Rectal smooth muscle tissue (tissue), 1 donor: ENCODE measurements around the gene NPR3.

Experiments
- H3K27ac ChIP-seq: one replicate; pipeline ENCODE4 v1.7.0; 2013; ENCODE audit warnings: low read depth, low read length, inconsistent platforms
- H3K27me3 ChIP-seq: one replicate; pipeline ENCODE4 v1.7.0; 2013; ENCODE audit warnings: low read length; ENCODE audit not compliant: control insufficient read depth, insufficient read depth
- H3K36me3 ChIP-seq: one replicate; pipeline ENCODE4 v1.7.0; 2013; ENCODE audit warnings: low read length; ENCODE audit not compliant: control insufficient read depth, insufficient read depth
- H3K4me1 ChIP-seq: one replicate; pipeline ENCODE4 v1.7.0; 2013; ENCODE audit warnings: low read length; ENCODE audit not compliant: control insufficient read depth, insufficient read depth
- H3K4me3 ChIP-seq: one replicate; pipeline ENCODE4 v1.7.0; 2013; ENCODE audit warnings: low read length
- H3K9ac ChIP-seq: one replicate; pipeline ENCODE4 v1.7.0; 2013; ENCODE audit warnings: low read length

The NPR3 gene

GRCh38 chr5:32690666-32691065 lies 20.5 kb upstream of the NPR3 start:
- Histone ChIP-seq H3K27me3 (no peaks in the 10 kb centered on the region), H3K9ac (no peak overlapping the region), H3K4me3 (no peak overlapping the region), H3K4me1 (peaks cover 7% of the 10 kb centered on the region), H3K27ac (no peak overlapping the region), H3K36me3 (no peaks in the 10 kb centered on the region)

- Histone ChIP-seq H3K36me3 (no peaks in the 10 kb centered on the region), H3K4me1 (peaks cover 3% of the 10 kb centered on the region), H3K4me3 (no peak overlapping the region), H3K27ac (no peak overlapping the region), H3K27me3 (no peaks in the 10 kb centered on the region), H3K9ac (no peak overlapping the region)
Measured at GRCh38 chr5:32692036-32692746, 18.9 kb upstream of the NPR3 start.

GRCh38 chr5:32703957-32704356 lies 7.2 kb upstream of the NPR3 start:
- H3K9ac ChIP-seq, result no peak overlapping the region
- no peak overlapping the region for H3K27ac ChIP-seq

DNA sequence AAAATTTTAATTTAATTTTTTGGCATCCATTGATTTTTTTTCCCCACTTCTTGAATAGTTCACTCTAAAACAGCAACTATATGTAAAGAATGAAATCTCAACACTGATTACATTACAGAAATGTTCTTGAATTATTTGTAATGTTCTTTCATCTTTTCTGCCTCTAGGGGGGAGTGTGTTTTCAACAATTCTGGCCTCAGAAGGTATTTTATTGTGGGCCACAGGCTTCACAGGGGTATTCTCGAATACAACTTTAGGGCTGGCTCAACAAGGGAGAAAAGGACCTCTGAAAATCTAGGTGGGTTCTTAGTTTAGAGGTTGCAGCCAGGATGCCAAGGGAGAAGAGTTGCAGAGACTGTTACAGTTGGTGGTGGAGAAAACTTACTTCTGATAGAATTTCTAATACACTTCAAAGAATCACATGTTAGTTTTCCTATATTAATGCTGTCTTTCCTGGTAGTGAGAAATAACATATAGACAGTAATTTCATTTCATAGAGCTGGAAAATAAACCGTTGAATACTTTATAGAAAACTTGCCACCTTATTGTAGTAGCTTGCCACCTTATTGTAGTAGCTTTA lies 3.6 kb upstream of the NPR3 start:
- Histone ChIP-seq H3K4me1 (no peaks in the 10 kb centered on the region), H3K4me3 (no peak overlapping the region), H3K27me3 (peaks cover 4% of the 10 kb centered on the region), H3K27ac (no peak overlapping the region), H3K9ac (no peak overlapping the region), H3K36me3 (no peaks in the 10 kb centered on the region)

More at GRCh38 chr5:32703957-32704356, 7.2 kb upstream of the NPR3 start:
- no peak overlapping the region for H3K4me3 ChIP-seq
- no peaks in the 10 kb centered on the region for H3K36me3 ChIP-seq
- H3K4me1 ChIP-seq, result no peaks in the 10 kb centered on the region
- H3K27me3 ChIP-seq, result no peaks in the 10 kb centered on the region

DNA sequence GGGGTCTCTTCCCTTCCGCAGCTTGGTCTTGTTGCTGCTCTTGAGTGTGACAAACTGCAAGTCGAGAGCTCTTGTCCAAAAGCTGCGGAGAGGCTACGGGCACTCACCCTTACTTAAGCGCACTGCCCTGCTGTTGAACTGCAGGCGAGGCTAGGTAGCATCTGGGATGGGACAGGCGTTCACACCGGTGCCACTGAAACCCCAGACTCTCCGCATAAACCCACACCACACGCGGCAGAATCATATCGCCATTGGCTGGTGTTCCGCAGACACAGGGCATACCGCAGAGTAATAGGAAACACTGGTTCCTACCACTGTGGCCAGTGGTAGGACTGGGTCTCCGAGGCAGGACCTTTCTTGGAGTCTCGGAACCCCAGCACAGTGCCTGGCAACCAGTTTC lies 2.2 kb upstream of the NPR3 start:
- Histone ChIP-seq H3K27me3 (peaks cover 4% of the 10 kb centered on the region), H3K27ac (no peak overlapping the region), H3K4me1 (no peaks in the 10 kb centered on the region), H3K36me3 (no peaks in the 10 kb centered on the region), H3K9ac (no peak overlapping the region), H3K4me3 (no peak overlapping the region)

- no peak overlapping the region for H3K9ac ChIP-seq
- no peaks in the 10 kb centered on the region for H3K4me1 ChIP-seq
- H3K27ac ChIP-seq, result peak overlapping the region; percentile 90
- peaks cover 4% of the 10 kb centered on the region for H3K27me3 ChIP-seq
- peak overlapping the region; percentile 86 for H3K4me3 ChIP-seq
- H3K36me3 ChIP-seq, result no peaks in the 10 kb centered on the region
Measured at GRCh38 chr5:32709750-32710549, 1.2 kb upstream of the NPR3 start.

- H3K4me1 ChIP-seq, result no peaks in the 10 kb centered on the region
- no peak overlapping the region for H3K9ac ChIP-seq
- peaks cover 4% of the 10 kb centered on the region for H3K27me3 ChIP-seq
- peak overlapping the region; percentile 69 for H3K4me3 ChIP-seq
- no peaks in the 10 kb centered on the region for H3K36me3 ChIP-seq
- H3K27ac ChIP-seq, result peak overlapping the region; percentile 81
Measured at GRCh38 chr5:32711362-32711680, 200 bp downstream of the NPR3 start.

GRCh38 chr5:32711681-32712480 lies 760 bp downstream of the NPR3 start:
- peak overlapping the region; percentile 69 for H3K4me3 ChIP-seq
- no peaks in the 10 kb centered on the region for H3K4me1 ChIP-seq
- H3K9ac ChIP-seq, result no peak overlapping the region
- H3K36me3 ChIP-seq, result no peaks in the 10 kb centered on the region
- H3K27me3 ChIP-seq, result peaks cover 4% of the 10 kb centered on the region
- H3K27ac ChIP-seq, result peak overlapping the region; percentile 81

GRCh38 chr5:32712481-32713360 lies 1.6 kb downstream of the NPR3 start:
- H3K27me3 ChIP-seq, result peaks cover 4% of the 10 kb centered on the region
- no peak overlapping the region for H3K9ac ChIP-seq
- peak overlapping the region; percentile 81 for H3K27ac ChIP-seq
- H3K4me1 ChIP-seq, result no peaks in the 10 kb centered on the region
- H3K36me3 ChIP-seq, result no peaks in the 10 kb centered on the region
- H3K4me3 ChIP-seq, result peak overlapping the region; percentile 69

GRCh38 chr5:32713361-32713769 lies 2.2 kb downstream of the NPR3 start:
- H3K27me3 ChIP-seq, result peaks cover 4% of the 10 kb centered on the region
- H3K36me3 ChIP-seq, result no peaks in the 10 kb centered on the region
- H3K4me3 ChIP-seq, result peak overlapping the region; percentile 69
- H3K9ac ChIP-seq, result no peak overlapping the region
- no peaks in the 10 kb centered on the region for H3K4me1 ChIP-seq
- peak overlapping the region; percentile 81 for H3K27ac ChIP-seq

GRCh38 chr5:32713770-32714381 lies 2.8 kb downstream of the NPR3 start:
- H3K27me3 ChIP-seq, result peaks cover 4% of the 10 kb centered on the region
- H3K9ac ChIP-seq, result no peak overlapping the region
- H3K4me1 ChIP-seq, result no peaks in the 10 kb centered on the region
- no peaks in the 10 kb centered on the region for H3K36me3 ChIP-seq
- peak overlapping the region; percentile 81 for H3K27ac ChIP-seq
- peak overlapping the region; percentile 69 for H3K4me3 ChIP-seq
